Islet of Langerhans (tissue), 1 donor: ENCODE results near the gene ITGB6.
"Not testable (repeated sequence)": the region's sequence is repeated elsewhere in the genome, so short reads cannot be mapped to it uniquely, and the experiment has no call there.

ENCODE experiments used
- FAIRE-seq: peaks from one replicate; lab custom pipeline; 2011; peaks lifted over from hg19 to GRCh38; lab: Jason Lieb, UNC

ITGB6 gene

DNA sequence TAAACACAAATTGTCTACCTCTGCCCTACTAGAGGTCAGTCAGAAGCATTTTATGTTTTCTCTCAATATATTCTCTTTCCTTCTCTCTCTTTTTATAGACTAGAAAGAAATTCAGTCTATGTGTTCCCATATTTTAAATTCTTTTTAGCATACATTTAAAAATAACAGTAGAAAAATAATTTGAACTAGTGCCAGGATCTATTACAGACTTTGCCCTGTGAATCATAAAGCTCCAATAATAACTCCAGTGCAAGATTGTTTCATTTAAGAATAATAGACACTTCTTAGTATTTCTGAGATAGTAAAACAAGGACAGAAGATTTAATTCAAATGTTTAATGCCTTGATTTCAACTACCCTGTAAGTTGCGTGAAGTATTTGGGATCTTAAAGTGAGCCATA is 60.1 kb downstream of the ITGB6 start:
- no peak for FAIRE-seq

- no peak for FAIRE-seq
Measured at GRCh38 chr2:160139350-160139749, 60.7 kb downstream of the ITGB6 start.

DNA sequence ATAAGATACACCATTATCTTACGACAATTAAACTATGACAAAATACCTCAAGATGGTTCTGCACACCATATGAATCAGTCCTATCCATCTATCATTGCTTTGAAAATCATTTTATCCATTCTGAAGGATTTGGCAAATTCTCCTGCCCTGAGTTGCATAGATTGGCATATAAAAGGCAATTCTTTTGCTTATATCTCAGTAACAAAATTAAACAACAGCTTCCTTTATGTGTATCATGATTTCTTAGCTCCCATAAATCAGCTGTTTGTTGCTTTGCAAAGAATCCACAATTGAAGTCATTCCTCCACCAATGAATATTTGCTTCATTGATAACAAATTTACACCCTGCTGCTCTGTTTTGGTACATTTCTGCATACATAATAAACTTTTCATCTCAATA is 61.7 kb downstream of the ITGB6 start:
- FAIRE-seq = no peak

- FAIRE-seq = no peak
Measured at GRCh38 chr2:160137464-160137863, 62.6 kb downstream of the ITGB6 start.

GRCh38 chr2:160132761-160133160 is 67.3 kb downstream of the ITGB6 start:
- no peak for FAIRE-seq

DNA sequence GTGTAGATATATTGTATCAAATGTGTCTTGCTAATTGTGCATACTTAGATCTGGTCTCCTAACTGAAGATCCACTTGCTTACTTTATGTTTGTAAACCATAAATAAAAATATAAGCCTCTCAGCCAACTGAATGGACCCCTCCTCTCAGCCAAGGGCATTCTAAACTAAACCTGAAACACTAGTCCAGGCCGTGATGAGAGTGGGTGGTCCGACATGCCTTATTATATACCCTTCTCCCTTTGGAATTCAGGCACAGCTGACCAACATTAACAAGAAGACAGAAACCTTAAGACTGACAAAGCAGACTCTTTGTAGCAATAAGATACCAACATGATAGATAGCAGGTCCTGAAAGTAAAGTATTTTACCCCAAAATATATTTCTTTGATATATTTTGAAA is 73.3 kb downstream of the ITGB6 start:
- FAIRE-seq = no peak

- no peak for FAIRE-seq
Measured at GRCh38 chr2:160126315-160126714, 73.8 kb downstream of the ITGB6 start.

DNA sequence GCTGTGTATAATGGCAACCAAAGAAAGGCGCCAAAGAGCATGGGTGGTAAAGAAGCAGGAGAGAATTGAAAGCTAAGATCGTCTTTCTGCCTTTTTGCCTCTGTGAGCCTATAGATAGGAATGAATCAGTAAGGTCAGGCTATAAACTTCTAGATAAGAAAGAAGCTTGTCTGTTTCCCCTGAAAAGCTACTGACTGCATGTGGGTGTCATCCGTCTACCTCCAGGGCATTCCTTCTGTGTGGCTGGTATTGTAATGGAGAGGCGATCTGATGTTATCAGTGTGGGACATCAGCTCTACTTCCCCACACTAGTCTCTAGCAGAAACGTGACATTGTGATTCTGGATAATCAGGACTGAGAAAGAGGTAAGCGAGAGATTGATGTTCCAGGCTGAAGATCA is 74.2 kb downstream of the ITGB6 start:
- FAIRE-seq = no peak

DNA sequence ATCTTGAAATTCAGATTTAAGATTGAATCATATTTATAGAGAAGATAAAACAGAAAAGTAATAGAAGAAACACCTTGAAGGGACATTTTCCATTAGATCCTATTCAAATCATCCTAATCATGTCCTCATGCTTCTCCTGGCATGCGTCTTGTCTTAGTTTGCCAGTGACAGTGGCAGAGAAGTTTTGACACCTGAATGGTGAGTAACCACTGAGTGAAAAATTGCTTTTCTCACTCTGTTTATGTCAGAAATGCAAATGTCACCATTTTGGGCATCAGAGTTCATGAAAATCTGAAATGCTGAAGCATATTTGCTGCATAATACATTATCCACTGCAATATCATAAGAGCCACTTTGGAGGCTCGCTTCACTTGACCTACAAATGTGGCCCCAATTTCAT is 74.7 kb downstream of the ITGB6 start:
- FAIRE-seq = no peak

DNA sequence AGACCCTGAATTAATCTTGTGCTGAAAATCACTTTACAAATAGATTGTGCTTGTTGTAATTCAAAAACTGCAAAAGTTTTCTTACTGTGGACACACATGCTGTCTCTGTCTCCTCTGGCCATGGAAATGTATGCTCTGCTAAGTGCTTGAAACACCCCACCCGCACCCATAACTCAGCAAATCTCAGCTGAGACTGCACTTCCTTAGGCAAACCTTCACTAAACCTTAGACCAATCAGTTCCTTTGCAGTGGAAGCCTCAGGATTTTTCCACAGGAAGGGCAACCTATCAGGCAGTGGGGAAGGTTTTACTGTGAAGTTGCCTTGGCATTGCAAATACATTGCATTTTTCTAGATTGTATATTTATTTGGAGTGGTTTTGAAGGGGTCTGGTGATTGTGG is 75.5 kb downstream of the ITGB6 start:
- no peak for FAIRE-seq

DNA sequence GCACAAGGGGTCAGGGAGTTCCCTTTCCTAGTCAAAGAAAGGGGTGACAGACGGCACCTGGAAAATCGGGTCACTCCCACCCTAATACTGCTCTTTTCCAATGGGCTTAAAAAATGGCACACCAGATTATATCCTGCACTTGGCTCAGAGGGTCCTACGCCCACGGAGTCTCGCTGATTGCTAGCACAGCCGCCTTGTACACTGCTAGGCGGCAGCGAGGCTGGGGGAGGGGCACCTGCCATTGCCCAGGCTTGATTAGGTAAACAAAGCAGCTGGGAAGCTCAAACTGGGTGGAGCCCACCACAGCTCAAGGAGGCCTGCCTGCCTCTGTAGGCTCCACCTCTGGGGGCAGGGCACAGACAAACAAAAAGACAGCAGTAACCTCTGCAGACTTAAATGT is 85.4 kb downstream of the ITGB6 start:
- not testable (repeated sequence) for FAIRE-seq

- no peak for FAIRE-seq
Measured at GRCh38 chr2:160114020-160114419, 86.1 kb downstream of the ITGB6 start.

DNA sequence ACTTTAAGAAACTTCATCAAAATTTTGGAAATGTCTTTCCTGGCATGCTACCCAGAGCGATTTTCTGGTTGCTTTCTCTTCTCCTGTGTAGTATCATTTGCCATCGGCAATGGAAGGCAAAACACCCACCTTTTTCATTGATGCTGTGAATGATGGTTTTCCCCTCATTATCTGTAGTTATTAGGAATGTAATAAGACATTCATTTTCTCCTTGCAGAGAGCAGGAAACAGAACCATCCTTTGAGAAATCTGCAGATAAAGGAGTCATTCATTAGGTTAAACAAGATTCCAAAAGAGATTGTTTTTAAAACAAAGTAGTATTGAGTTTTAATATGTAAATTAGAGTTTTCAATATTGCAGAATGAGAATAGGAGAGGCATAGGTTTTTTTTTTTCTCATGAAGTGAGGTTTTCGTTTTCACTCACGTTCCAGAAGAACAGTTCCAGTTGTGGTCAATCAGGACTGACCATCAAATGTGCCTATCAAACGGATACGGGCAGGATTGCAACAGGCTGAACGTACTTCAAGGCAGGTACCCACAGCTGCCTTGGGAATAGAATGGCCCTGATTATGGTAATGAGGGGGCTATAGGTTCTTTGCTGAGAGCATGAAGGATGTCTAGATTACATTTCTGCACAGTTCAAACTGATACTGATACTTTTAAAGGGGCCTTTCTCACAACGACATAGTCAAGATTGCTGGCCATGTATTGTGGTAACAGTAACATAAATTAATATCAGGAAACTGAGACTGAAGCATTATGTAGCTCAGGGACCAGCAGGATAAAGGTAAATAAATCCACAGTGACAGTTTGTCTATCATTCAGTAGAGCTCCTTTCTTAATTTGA is 87.9 kb downstream of the ITGB6 start:
- no peak for FAIRE-seq

DNA sequence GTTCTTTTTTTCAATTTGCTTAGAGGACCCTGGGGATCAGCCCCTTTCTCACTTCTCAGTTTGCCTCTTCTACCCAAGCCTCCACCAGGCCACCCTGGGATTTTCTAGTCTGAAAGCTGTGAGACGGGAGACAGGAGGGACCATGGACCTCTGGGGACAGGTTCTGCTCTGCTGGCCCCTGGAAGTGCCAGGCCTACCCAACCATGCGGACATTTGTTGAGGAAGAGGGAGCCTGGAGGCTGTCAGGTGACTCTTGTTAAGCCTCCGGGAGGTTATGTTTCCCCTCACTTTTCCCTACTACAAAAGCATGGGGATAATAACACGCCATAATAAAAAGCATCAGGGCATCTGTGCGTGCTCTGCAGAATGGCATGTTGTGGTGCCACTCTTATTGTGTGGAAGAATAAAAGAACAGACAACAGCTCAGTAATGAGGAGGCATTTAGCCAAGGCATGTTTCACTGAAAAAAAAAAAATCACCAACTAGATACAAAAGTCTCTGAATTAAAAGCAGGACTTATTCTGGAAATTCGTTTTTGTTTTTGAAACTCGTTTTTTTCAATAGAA is 89.3 kb downstream of the ITGB6 start:
- FAIRE-seq = no peak

DNA sequence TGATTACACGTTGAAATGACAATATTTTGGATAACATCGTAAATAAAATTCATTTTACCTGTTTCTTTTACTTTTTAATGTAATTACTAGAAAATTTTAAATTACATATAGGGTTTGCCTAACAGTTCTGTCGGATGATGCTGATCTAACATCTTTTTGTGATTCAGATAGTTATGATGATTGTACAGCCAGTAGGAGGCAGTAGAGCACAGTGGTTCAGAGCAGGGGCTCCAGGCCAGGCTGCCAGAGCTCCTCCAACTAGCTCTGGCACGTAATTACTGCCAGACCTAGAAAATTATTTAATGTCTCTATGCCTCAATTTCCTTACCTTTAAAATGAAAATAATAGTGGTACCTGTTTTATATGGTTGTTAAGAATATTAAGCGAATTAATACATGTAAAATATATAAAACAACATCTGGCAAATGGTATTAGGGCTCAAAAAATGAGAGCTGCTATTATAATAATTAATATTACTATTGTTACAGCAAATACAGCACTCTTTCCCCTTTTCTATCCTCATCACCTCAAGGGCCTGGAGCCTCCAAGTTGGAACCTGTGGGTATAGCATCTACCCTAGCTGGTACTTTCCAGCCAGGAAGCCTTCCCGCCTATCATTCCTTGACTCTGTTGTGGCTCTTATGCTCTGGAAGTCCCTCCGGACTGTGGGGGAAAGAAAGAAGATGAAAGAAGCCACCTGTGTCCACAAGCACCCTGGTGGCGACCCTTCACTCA is 90.0 kb downstream of the ITGB6 start:
- FAIRE-seq = peak; percentile 17

GRCh38 chr2:160109243-160109642 is 90.8 kb downstream of the ITGB6 start:
- no peak for FAIRE-seq

- no peak for FAIRE-seq
Measured at GRCh38 chr2:160108646-160109045, 91.4 kb downstream of the ITGB6 start.

DNA sequence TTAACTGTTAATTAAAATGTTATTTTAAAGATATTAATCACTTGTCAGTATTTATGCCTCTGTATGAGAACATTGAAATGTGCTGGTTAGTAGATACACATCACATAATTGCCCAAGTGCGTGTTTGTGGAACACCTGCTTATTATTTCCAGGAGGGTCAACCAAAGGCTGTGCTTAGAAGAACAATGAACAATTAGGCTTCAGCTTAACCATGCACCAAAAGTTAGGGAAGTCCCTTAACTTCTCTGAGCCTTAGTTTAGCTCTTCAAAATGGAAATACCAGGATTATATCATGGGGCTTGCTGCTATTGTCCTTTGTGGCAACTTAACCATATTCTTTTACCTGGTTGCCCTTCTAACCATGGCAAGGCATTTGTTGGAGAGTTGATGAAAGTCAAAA is 94.7 kb downstream of the ITGB6 start:
- FAIRE-seq = no peak

GRCh38 chr2:160104115-160104514 is 96.0 kb downstream of the ITGB6 start:
- FAIRE-seq = no peak

- no peak for FAIRE-seq
Measured at GRCh38 chr2:160097326-160097725, 102.7 kb downstream of the ITGB6 start.

GRCh38 chr2:160096409-160096808 is 103.7 kb downstream of the ITGB6 start:
- no peak for FAIRE-seq

DNA sequence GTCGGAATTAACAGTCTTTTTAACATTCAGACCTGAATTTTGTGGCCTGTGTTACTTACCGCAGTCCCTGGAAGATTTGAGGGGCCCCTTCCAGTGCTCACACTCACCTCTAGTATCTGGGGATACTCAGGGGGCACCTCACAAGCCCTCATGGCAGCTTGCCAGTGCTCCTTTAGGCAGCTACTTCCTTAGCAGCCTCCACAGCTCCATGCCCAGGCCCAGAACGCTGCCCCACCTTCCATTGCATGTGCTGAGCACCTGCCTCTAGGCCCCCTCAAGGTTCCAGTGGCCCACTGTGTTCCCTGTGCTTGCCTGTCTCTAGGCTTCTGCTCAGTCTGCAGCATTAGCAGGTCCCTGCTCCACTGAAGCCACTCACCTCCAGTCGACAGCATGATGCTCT is 107.6 kb downstream of the ITGB6 start:
- FAIRE-seq = no peak

- FAIRE-seq = no peak
Measured at GRCh38 chr2:160091381-160091780, 108.7 kb downstream of the ITGB6 start.
